Endothelial cell of umbilical vein (primary cell): ENCODE results near the gene SLA2.

Experiments used
- CTCF ChIP-seq, 2 donors: IDR thresholded peaks; 1 replicate in 1 of 2; 2 replicates in 1 of 2; pipeline ENCODE4 v1.5.1; 2011; ENCODE audit warnings: low read length in 2 of 2, mild to moderate bottlenecking in 2 of 2, moderate library complexity in 2 of 2, control low read depth in 1 of 2, inconsistent platforms in 1 of 2, low read depth in 1 of 2; ENCODE audit not compliant: insufficient read depth in 1 of 2; ENCODE audit errors: extremely low read depth in 1 of 2
- EZH2 ChIP-seq: IDR thresholded peaks from 2 replicates; pipeline ENCODE4 v1.6.1; 2012; ENCODE audit warnings: borderline replicate concordance, low read depth, mild to moderate bottlenecking, moderate library complexity, low read length, inconsistent platforms; ENCODE audit not compliant: severe bottlenecking
- GATA2 ChIP-seq: IDR thresholded peaks from 2 replicates; pipeline ENCODE4 v1.7.0; 2011; ENCODE audit warnings: low read depth, mild to moderate bottlenecking, moderate library complexity, mixed read lengths, low read length; ENCODE audit not compliant: insufficient read length, insufficient read depth
- MYC ChIP-seq: IDR thresholded peaks from one replicate; pipeline ENCODE4 v1.6.1; 2011; ENCODE audit warnings: mild to moderate bottlenecking, low read depth, low read length
- POLR2A ChIP-seq: IDR thresholded peaks from 2 replicates; pipeline ENCODE4 v1.6.1; 2012; ENCODE audit warnings: low read depth, mild to moderate bottlenecking, control low read depth, low read length

GRCh38 chr20:36653456-36653855, 7.5 kb upstream of the SLA2 start:
- TF ChIP-seq EZH2 (no peak), POLR2A (no peak), GATA2 (no peak), MYC (no peak), CTCF (IDR thresholded peaks at IDR 0.05; ENCODE audit: extremely low read depth in 1 of 2, insufficient read depth in 1 of 2, low read depth in 1 of 2, low read length in 2 of 2) (no peak)
